Renal cortex interstitium (tissue), 11 donors: Measurements from ENCODE around the gene REPIN1. TPM values are rescaled to one million over a fixed set of nuclear protein-coding genes. Genes with fewer than 3 reads are reported as not detected.

Source experiments
- DNase-seq, 11 donors: peaks; one replicate each; pipeline ENCODE4 v3.0.0-alpha.2; 2013; ENCODE audit warnings: low read depth in 9 of 11, low spot score in 4 of 11; ENCODE audit errors: extremely low read depth in 1 of 11
- polyA plus RNA-seq, 3 donors: library from polyadenylated mRNA; unstranded; fragments of 120-200 nt; gene quantifications; one replicate each; pipeline ENCODE4 v1.2.1, GENCODE V29; 2013; ENCODE audit not compliant: insufficient read length in 3 of 3

Gene REPIN1
- polyA plus RNA-seq, 3 donors: 80.5 to 110 (median 109) TPM

DNA sequence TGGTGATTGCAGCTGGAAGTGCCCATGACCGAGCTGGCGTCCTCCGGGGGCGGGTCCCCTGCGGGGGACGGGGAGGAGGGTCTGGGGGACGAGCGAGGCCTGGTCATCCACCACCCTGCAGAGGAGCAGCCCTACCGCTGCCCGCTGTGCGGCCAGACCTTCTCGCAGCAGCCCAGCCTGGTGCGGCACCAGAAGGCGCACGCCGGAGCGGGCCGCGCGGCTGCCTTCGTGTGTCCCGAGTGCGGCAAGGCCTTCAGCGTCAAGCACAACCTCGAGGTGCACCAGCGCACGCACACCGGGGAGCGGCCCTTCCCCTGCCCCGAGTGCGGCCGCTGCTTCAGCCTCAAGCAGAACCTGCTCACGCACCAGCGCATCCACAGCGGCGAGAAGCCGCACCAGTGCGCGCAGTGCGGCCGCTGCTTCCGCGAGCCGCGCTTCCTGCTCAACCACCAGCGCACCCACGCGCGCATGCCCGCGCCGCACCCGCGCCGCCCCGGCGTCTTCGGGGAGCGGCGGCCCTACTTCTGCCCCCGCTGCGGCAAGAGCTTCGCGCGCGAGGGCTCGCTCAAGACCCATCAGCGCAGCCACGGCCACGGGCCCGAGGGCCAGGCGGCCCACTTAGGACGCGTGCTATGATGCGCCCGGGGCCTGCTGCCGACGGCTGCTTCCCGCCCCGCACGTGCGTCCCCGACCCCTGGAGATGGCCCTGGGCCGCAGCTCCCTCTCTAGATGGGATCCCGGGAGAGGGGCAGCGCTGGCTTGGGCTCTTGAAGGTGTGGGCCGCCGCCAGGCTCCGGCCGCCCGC lies 39.2 kb downstream of the REPIN1 start:
- no peak for DNase-seq

DNA sequence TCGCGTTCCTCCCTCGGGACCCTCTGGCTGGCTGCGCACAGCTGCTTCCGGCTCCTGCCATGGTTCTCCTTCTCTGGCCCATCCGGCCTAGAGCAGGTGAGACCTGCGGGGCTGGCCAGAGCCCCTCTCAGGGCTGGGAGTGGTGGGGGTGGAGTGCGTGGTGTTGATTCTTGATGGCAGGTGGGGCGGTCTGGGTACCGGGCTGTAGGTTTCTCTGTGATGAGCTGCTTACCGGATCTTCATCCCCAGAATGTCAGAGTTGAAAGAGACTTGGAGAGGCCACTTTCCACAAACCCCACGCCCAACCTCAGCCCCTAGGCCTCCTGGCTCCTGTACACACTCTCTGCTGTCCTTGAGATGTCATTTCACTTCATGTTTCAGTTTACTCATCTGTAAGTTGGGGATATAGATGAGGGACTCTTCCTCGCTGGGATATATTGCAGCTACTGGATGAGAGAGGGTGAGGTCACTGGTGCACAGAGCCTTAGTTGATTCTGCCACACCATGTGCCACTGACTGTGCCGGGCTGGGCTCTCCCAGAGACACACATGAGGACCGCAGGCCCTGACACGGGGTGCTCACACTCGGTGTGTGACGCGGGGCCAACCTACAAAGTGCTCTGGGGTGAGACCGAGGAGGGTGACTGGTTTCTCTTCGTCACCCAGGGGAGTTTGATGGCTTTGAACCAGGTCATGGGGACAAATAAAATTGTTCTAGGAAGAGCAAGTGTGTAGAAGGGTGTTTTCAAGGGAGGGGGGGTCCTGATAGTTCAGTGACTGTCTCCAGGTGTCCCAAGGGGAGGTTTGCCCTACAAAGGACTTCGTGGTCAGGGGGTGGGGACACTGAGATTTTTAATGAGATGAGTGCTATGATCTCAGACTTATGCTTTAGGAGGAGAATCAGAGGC lies 40.0 kb downstream of the REPIN1 start:
- no peak for DNase-seq

DNA sequence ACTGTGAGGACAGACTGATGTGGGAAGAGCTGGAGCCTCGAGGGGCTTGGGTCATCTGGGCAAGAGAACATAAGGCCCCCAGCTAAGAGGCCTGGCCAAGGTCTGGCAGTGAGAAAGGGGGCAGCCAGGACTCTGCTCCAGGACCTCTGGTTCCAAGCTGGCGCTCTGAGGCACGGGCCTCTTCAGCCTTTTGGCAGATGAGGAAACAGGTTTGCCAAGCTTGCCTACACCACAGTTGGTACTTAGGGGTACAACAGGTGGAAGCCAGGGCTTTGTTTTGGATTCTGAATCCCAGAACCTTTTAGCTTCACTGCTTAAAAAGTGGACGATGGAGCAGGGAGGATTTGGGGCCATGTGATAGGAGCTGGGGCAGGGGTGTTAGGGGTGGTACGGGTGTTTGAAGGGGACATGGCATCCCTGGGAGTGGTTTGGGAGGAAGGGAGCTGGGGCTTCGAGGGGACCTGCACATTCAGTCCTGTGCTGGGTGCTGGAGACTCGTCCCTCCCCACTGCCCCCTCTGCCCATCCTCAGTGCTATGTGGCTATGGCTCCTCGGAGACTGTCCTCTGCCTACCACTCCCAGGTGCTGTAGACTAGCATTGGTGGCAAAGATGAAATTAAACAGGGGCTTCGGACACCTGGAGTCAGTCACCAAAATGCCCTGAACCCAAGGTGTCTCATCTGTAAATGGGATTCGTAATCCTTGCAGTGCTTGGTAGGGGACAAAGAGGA lies 40.8 kb downstream of the REPIN1 start:
- DNase-seq: no peak

DNA sequence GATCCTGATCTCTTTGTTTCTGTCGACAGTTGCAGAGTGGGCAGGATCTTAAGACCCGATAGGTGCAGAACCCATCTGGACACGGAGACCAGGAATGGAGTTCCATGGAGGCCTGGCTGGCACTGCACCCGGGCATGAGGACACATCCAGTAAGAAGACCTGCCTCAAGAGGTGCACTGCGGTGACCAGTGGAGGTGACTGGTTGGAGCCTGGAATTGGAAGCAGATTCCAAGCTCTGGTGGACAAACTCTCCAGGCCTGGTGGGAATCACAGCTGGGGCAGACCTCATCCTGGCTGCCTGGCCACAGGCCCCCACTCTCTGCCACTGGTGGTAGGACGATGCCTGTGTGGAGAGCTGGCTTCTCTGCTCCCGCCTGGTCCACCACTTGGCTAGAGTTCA lies 41.5 kb downstream of the REPIN1 start:
- no peak for DNase-seq

DNA sequence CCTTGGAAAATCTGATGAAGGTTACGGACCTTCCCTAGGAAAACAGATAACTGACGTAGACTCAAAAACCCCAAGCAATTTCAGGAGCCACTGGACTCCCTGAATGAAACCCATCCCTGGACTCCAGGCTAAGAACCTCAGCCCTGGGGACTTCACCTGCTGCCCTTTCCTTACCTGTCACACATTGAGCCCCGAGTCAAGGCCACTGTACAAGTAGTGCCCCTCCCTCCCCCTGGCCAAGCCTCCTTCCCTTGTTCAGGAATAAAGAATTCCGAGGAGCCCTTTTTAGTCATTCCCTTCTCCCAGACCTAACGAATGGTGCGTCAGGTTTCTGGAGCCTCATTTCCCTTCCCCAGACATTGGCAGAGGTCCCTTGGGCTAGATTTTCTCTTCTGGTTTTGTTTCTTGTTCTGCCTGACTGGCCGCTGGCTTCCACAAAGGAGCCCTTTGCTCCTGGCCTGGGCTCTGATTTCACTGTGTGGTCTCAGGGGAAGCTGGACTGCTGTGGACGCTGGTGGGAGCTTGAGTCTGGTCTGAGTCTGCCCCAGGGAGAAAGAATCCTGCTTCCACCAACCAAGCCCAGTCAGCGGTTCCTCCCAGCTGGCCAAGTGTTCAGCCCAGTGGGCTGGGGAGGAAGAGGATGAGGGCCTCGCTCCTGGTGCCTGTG lies 42.2 kb downstream of the REPIN1 start:
- no peak for DNase-seq

DNA sequence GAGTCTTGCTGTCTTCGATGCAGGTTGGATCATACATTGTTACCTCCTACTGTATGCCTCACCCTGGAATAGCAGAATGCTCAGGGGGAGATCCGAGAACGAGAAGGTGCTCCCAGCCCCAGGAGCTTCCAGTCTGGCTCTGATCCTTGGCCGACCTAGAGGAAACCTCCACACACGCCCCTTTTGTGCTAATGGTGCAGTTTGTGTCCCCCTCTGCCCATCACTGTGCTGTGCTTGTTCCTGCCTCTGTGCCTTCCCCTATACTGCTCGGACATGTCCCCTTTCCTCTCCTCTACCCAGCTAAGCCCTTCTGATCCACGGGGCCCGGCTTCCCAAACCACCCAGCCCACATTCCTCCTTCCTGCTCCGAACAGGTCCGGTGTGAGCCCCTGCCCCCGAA lies 43.0 kb downstream of the REPIN1 start:
- no peak for DNase-seq

DNA sequence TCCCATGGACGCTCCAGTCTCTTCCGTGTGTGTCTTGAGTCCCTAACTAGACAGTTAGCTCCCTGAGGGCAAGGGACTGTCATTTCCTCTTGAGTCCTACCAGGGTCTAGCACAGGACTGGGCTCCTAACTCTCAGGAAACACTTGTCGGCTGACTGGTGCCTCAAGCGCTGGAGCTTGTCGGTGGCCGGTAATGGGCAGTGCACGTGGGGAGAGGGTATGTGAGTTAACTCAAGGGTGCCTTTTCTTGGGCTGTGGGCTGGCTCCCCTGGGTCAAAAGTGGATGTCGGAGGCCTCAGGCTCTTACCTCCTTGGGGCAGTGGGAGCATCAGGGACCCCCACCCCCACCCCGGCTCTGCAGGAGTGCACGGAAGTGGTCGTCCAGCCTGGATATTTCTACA lies 43.4 kb downstream of the REPIN1 start:
- DNase-seq: no peak

DNA sequence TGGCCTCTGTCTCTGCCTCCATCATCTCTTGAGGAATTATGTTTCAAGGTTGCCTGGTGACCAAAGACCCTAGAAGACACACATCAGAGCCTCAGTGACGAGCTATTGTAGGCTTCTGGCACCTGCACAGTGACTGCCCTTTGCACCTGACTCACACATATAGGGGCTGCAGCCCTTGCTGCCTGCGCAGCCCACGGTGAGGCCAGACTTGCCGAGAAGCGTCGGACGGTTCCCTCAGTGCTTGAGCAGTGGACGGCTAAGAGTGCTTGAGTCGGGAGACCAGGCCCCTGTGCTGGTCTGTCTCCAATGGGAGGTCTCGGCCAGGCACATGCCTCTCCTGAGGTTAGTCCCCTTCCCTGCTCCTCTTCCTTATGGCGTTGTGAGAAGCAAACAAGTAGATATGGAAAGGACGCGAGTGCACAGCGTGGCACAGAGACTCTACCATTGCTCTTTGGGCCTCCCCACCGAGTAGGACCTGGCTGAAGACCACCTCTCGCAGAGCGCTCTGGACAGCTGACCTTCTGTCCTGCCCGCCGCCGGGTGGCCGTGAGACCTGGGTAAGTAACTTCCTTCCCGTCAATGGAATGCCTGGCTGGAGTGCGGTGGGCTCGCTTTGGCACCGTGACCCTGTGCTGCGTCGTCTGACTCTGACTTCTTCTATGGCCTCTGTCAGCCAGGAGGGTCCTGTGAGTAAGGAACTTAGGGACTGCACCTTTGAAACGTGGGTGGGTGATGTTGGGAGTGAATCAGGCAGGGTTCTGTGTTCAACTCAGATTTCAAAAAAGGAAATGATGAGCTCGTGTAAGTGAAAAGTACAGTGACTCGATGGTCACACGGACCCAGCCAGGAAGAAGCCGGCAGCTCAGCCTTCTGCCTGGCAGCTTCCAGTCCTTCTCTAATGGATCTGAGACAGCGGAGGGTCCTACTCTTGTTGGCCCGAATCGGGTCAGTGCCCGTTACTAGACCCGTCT lies 44.2 kb downstream of the REPIN1 start:
- DNase-seq: no peak

DNA sequence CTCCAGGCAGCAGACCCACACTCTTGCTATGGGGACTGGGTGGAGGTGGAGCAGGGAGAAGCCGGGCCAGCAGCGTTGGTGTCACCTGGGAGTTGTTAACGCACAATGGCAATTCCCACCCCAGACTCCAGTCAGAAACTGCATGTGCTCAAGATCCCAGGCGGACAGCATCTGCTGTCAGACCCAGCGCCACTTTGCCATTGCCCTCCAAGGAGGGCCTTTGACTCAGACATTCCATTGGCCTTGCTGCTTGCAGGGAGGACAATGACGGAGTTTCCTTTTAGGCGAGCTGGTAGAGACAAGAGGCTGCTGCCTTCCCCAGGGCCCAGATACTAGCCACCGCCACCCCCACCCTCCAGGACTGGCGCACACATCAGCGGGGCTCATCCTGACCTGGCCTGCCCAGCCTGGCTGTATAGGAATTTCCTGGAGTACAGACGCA lies 45.0 kb downstream of the REPIN1 start:
- no peak for DNase-seq

DNA sequence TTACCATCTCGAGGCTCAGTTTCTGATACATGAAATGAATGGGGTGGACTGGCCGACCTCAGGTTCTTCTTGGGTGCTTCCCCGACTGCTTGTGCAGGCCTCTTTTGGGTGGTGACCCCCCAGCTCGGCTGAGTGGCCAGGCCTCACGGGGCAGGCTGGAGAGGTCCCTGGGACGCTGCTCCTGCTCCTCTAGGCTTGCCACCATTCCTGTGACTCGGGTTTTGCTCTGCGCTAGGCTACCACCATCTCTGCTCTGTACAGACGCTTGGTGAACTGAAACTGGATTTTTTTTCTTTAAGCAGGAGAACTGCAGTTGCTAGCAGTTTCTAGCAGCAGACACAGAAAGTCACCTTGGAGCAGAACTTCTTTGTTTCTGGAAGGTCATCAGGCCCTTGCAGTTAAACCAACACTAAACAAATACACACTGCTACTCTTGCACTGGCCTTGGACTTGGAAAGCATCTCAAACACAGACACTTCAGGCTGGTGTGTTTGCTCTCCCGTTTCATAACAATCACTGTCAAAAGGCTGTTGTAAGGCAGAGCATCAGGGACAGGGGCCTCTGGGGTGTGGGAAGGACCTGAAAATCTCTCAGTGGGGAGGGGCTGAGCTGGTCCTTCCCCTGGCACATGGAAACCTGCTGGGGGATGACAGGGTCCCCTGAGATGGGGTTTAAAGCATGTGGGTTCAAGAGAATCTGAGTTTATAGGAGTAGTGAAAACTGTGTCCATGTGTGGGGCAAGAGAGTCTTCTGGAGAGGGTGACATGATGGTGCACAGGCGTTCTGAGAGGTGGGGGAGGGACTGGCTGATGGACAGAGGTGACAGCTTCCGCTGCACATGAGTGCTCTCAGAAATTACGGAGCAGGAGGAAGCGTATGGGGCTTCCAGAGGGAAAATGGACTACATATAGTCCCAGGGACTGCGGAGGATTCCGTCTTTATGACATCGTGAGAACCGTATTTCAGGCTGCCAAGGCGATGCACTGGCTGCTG lies 46.8 kb downstream of the REPIN1 start:
- DNase-seq: no peak

DNA sequence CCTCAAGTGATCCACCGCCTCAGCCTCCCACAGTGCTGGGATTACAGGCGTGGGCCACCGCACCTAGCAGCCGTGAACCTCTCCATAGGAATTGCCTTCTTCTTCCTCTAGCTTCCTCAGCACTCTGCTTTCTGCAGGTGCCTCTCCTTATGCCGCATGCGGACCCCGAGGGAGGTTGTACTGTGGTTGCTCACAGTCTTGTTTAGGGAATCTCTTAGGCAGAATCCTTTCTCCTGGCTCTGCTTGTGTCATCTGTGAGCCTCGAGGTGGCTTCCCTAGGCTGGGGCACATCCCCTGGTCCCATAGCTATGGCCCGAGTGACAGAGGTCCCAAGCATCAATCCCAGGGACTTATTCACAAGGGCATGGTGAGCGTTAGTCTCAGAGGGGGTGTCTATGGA lies 48.6 kb downstream of the REPIN1 start:
- DNase-seq: no peak

DNA sequence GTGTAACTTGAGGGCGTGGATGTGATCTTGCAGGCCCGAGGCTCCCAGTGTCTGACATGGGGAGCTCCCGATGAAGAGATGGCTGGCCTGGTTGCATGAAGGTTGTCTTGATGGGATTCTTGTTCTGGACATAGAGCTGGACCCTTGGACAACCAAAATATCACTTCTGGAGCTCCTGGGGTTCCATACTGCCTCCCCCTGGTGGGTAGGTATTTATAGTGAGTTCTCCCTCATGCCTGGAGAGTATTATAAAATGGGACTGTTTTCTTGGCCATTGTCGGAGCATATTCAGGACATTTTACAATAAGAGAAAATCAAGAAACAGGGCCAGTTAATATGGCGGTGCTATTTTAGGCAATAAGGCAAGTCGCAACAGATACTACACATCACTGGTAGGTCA lies 49.2 kb downstream of the REPIN1 start:
- DNase-seq: no peak

DNA sequence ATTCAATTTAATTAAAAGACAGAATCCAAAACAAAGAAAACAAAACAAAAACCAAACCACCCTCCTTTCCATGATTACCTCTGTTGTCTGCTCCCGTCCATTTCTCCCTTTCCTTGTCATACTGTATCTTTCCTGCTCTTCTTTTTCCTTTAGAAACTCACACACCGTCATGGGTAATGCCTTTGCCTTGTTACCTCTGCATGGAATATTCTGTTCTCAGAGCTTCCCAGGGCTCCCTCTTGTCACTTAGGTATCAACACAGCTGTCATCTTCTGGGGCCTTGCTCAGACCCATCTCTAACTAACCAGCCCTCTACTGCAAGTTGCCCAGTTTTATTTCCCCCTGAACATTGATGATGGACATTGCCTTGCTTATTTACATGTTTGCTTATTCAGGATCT lies 51.6 kb downstream of the REPIN1 start:
- no peak for DNase-seq

DNA sequence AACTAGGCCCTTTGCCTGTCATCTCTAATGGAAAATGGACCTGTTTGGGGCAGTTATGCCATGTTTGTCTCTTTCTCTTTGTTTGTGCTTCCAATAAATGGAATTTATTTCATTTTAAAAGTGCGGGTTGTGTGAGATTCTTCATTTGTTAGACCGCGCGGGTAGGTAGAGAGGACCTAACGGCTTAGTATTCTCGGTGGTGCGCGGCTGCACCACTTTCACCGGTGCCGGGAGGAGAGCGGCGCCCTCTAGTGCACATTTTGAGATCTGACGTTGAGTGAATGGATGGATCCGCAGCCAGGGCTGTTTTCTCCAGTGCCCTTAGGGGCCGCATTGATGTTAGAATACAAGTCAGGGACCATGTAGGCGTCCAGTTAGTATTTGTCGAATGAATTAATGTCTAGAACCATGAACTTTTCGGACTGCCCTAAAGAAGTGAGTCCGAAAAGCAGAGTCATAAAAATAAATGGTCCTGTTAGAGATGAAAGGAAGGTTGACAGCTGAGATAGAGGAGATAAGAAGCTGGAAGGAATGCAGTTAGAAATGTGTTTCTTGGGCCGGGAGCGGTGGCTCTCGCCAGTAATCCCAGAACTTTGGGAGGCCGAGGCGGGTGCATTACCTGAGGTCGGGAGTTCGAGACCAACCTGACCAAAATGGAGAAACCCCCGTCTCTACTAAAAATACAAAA lies 52.5 kb downstream of the REPIN1 start:
- peak in 6 of 11 donors; percentile 70 to 84 (median 78) for DNase-seq

DNA sequence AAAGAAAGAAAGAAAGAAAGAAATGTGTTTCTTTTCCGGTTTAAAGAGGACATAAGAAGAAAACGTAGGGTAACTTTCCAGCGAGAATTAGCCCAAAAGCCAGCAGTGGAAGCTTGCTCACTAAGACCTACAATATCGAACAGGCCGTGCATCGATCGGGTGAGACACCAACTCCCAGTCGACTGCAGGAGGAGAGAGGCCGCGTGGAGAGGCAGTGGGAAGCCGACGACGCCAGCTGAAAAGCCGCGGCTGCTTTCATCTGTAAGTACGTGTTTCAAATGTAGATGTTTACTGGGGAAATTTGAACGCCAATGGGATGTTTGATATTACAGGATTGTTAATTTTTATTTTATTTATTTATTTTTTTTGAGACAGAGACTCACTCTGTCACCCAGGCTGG lies 53.2 kb downstream of the REPIN1 start:
- DNase-seq: no peak
